Left lobe of liver (tissue), 2 donors: Measurements from ENCODE around the gene PRSS2. TPM values are rescaled to one million over a fixed set of nuclear protein-coding genes. Genes with fewer than 3 reads are reported as not detected.
"Not testable (repeated sequence)": the region's sequence is repeated elsewhere in the genome, so short reads cannot be mapped to it uniquely, and the experiment has no call there.

ENCODE experiments used
- ATAC-seq: fragments of 200-7000 bp; cut with Tn5 transposase; one replicate; pipeline ENCODE4 v1.9.1; 2020; ENCODE audit warnings: mild to moderate bottlenecking, moderate library complexity
- DNase-seq: peaks from one replicate; pipeline ENCODE4 v3.0.0-alpha.2; 2020; ENCODE audit warnings: low spot score
- total RNA-seq: library from RNA; stranded (reverse); gene quantifications from one replicate; pipeline ENCODE4 v1.2.1, GENCODE V29; 2021
- donor health status: DM: no; HTN: no; CAD: no; lungs with moderate emphysema.
- donor health status: DM: no; HTN: yes; CAD: no.

PRSS2 gene
- total RNA-seq, 1 donor from 2014 or later = 53.2 TPM

GRCh38 chr7:142758312-142758711 is 12.5 kb upstream of the PRSS2 start:
- not testable (repeated sequence) for DNase-seq, ATAC-seq

- DNase-seq (no peak), ATAC-seq (no peak)
Observed at GRCh38 chr7:142759433-142759832, 11.3 kb upstream of the PRSS2 start.

DNA sequence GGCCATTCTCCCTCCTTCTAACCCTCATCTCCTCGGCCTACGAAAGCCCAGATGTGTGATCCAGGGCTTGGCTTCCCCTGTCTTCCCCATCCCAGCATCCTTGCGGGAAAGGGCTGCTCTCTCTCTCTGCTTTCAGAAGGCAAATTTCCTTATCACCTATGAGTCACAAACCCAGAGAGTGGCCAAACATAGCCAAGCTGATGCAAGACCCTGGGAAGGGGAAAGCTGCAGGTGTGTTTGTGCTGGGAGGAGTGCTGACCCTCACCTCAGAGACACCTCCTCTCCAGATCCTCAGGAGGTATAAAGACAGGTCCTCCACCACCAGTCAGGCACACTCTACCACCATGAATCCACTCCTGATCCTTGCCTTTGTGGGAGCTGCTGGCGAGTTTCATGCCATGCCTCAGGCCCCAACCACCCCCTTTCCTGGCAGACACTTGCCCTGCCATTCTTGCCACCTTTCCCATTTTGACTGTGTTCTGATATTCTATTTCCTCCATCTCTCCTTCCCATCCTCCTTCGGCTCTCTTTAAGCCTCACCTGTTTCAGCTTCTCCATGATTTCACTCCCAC is 10.6 kb upstream of the PRSS2 start:
- DNase-seq (no peak), ATAC-seq (no peak)

GRCh38 chr7:142761606-142762005 is 9.2 kb upstream of the PRSS2 start:
- peak; percentile 12 for DNase-seq
- not testable (repeated sequence) for ATAC-seq

GRCh38 chr7:142762104-142762503 is 8.7 kb upstream of the PRSS2 start:
- DNase-seq (peak; percentile 10), ATAC-seq (no peak)

GRCh38 chr7:142767451-142767850 is 3.3 kb upstream of the PRSS2 start:
- ATAC-seq (no peak), DNase-seq (no peak)

DNA sequence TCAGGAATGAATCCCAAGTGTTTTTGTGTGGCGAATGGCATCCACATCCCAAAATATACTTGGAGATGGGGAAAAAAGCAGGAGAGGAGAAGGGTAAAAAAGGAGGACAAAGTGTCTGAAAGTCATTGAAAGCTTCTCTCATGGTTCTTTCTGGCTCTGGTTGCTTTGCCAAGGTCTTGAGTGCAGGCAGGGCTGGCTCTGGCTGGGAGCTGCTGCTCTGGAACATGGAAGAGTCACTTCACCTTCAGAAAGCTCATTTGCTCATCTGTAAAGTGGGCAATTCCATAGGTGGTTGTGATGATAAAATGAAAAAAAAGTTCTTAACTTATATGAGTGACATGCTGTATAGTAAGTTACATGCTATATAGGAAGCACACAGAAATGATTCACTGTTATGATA is 2.9 kb upstream of the PRSS2 start:
- DNase-seq = no peak

DNA sequence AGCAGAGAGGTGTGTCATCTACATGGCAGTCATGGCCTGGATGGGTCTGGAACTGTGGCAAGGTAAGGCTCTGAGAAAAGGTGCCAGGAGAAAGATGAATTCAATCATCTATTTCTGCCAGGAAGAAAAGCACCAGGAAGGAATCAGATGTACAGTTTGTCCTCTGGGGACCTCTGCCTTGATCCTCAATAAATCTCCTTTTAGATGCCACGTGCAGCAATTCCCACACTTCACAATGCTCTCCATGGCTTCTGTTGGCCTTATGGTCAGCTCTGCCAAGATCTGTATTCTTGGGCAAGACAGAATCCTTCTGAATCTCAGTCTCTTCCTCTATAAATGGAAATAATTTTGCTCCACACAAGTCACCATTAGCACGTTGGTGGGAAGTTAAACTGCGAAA is 1.9 kb upstream of the PRSS2 start:
- not testable (repeated sequence) for ATAC-seq, DNase-seq

More for the DNA sequence above, 2.9 kb upstream of the PRSS2 start:
- no peak for ATAC-seq

DNA sequence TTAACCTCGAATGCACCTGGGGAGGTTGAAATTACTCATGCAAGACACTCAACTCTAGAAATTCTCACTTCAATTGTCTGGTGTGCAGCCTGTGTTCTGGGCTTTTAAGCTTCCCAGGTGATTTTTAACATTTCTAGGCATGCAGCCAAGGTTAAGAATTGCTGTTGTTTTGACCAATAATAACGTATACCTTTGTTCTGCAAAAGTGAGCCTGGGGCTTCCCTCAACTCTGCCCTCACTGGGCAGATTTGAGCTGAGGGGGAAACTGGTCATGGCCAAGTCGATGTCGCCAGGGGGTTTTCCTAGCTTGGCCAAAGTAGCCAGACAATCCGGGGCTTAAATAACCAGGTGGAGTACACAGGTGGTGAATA is 568 bp downstream of the PRSS2 start:
- DNase-seq (no peak), ATAC-seq (no peak)

DNA sequence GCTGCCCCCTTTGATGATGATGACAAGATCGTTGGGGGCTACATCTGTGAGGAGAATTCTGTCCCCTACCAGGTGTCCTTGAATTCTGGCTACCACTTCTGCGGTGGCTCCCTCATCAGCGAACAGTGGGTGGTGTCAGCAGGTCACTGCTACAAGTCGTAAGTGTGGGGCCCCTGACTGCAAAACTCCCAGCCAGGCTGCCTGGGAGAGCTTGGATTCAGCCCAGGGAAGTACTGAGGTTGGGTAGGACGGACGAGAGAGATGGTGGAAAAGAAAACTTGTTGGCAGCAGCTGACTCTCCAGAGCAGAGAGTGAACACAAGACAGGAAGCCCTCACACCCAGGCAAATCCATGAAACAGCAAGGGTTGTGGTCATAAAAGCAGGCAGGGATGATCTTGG is 1.3 kb downstream of the PRSS2 start:
- DNase-seq (no peak), ATAC-seq (no peak)

- no peak for ATAC-seq
- DNase-seq = no peak
Observed at GRCh38 chr7:142772673-142773072, 1.9 kb downstream of the PRSS2 start.

DNA sequence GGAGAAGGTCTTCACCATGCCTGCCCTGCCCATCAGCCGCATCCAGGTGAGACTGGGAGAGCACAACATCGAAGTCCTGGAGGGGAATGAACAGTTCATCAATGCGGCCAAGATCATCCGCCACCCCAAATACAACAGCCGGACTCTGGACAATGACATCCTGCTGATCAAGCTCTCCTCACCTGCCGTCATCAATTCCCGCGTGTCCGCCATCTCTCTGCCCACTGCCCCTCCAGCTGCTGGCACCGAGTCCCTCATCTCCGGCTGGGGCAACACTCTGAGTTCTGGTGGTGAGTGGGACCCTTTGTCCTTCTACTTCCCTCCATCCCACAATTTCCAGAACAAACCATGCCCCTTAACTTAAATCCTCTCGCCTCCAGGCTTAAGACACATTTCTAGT is 2.5 kb downstream of the PRSS2 start:
- DNase-seq (no peak), ATAC-seq (no peak)

DNA sequence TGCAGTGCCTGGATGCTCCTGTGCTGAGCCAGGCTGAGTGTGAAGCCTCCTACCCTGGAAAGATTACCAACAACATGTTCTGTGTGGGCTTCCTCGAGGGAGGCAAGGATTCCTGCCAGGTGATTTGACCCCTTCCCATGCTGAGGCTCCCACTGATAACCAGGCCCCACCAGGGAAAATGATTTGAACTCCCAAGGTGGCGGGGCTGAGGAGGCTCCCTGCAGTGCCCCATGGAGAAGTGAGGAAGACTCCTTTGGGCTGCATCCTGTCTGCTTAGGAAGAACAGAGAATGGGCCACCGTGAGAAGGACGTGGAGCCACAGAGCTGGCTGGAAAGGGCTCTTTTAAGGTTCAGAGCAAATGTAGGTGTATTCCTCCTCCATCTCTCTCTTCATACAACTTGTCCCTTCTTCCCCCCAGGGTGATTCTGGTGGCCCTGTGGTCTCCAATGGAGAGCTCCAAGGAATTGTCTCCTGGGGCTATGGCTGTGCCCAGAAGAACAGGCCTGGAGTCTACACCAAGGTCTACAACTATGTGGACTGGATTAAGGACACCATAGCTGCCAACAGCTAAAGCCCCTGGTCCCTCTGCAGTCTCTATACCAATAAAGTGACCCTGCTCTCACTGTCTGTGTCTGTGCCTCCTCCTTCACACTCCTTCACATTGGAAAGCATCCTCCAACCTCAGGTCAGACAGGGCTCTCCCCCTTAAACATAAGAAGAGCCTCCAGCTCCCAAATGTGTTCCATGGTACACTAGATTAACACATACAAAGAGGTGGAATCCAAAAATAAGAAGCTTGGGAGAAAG is 3.4 kb downstream of the PRSS2 start:
- no peak for DNase-seq
- no peak for ATAC-seq

DNA sequence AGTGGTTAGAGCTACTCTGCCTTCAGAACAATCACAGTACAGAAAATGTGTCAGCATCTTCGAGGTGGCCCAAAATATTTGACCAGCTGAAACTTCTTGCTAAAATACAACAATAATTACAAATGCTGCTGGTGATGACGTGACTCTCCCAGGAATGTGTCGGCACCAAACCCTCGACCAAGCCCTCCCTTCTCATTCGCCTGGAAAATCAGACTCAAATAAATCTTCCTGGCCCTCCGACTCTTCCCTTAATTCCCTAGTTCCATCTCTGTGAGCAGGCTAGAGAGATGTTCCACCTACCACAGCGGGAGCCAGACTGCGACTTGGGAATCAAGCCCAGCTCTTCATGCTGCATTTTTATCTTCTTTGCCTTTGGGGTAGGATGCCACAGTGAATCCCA is 4.1 kb downstream of the PRSS2 start:
- no peak for ATAC-seq
- DNase-seq = no peak

DNA sequence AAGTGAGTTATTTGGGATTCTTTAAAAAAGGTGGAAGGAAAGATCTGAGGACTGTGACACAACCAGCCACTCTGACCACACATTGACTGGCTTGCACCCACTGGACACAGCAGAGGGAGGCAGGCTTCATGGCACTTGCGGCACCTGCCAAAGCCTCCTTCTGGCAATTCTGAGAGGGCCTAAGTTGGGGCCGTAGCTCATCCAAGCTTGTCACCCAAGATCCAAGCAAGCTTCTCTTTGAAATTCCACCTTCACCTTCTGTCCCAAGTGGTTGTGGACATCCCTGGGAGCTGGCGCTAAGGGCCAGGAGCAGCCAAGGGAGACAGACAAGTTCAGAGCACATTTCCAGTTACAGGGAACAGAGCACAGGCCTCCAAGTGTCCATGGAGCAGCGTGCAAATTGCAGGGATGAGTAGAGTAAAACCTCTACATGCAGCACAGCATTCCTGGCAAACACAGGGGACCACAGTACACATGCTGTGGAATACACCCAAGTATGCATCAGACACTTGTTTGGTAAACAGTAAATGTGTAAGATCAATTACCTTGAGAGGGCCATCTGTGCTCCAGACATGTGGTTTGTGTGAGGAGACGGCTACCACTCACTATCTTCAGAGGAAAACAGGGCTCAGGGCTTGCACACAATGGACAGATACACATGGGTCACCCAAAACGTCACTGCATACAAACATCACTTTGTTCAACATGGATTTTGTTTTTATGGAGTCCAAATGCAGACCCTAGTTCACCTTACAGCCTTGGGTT is 4.8 kb downstream of the PRSS2 start:
- not testable (repeated sequence) for ATAC-seq

GRCh38 chr7:142776206-142776844 is 5.6 kb downstream of the PRSS2 start:
- no peak for DNase-seq
- ATAC-seq = no peak

More for the DNA sequence above, 4.8 kb downstream of the PRSS2 start:
- DNase-seq = not testable (repeated sequence)

DNA sequence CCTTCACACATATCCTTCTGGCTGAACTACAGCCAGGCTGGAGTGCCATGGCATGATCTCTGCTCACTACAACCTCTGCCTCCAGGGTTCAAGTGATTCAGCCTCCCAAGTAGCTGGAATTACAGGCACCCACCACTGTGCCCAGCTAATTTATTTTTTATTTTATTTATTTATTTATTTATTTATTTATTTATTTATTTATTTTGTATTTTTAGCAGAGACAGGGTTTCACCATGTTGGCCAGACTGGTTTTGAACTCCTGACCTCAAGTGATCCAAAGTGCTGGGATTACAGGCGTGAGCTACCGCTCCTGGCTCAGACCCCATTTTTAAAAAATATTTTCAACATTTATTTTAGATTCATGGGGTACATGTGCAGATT is 6.1 kb downstream of the PRSS2 start:
- not testable (repeated sequence) for ATAC-seq

DNA sequence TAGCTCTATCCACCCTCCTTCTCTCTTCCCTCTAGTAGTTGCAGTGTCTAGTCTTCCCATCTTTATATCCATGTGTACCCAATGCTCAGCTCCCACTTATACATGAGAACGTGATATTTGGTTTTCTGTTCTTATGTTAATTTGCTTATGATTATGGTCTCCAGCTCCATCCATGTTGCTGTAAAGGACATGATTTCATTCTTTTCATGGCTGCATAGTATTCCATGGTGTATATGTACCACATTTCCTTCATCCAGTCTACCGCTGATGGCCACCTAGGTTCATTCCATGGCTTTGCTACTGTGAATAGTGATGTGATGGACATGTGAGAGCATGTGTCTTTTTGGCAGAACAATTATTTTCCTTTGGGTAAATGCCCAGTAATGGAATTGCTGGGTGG is 6.5 kb downstream of the PRSS2 start:
- no peak for DNase-seq
- no peak for ATAC-seq

More for the DNA sequence above, 6.1 kb downstream of the PRSS2 start:
- DNase-seq = not testable (repeated sequence)

DNA sequence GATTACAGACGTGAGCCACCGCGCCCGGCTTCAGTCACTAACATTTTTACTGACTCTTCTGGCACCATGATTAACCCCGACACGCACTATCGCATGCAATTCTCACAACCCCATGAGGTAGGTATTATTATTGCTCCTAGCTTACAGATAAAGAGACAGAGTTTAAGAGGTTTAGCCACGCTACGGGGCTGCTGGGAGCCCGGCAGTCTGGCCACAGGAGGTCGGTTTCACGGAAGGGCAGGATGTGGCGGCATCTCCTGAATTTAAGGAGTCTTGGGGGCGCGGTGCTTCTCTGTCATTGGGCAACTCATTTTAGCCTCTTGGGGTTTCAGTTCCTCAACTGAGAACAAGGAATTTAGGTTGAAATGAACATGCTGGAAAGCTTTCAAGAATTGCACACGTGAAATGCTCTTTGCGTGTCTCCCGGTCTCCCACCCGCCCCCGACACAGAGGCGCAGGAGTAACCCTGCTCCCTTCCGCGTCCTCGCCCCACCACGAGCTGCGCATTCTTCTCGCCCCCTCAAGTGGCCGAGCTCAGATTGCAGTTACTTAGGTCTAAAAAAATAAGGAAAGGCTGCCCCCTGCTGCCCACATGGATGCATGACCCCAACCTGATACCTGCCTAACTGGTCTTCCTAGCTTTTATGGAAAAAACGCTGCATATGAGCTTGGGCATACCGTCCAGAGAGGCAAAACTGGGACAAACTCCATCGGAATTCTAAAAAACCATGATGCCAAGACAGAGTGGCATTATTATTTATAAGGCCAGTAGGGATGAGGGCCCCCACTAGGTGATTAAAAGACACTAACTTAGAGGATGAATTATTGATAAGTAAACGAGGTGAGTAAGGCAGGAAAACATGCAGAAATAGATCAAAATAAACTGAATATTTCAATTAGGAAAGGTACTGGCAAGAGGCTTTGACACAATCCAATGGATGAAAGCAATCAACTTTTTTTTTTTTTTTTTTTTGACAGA is 12.4 kb downstream of the PRSS2 start:
- ATAC-seq (peak; percentile 99), DNase-seq (peak; percentile 83)

DNA sequence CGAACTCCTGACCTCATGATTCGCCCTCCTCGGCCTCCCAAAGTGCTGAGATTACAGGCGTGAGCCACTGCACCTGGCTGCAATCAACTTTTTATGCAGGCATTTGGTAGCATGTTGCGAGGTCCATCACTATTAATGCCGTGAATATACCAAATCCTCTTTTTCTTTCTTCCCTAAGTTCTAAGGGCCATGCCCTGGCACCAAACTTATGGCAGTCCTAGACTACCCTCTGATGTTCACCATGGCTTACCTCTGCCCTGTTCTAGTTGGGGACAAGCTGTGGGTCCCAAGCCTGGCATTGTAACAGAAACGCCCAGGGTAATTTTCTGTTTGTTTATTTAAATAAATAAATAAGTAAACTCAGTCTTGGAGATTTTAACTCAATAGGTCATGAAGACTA is 13.3 kb downstream of the PRSS2 start:
- ATAC-seq = no peak

More for the DNA sequence above, 13.3 kb downstream of the PRSS2 start:
- no peak for DNase-seq
